HUES64 (cell line): ENCODE results near the gene ARHGAP26.

Source experiments
- H3K27ac ChIP-seq: 2 replicates; pipeline ENCODE4 v1.7.0; 2013; ENCODE audit warnings: low read depth, low read length, inconsistent platforms
- H3K27me3 ChIP-seq: 2 replicates; pipeline ENCODE4 v1.6.1; 2013; ENCODE audit warnings: mild to moderate bottlenecking, low read length; ENCODE audit not compliant: insufficient read depth
- H3K36me3 ChIP-seq: 2 replicates; pipeline ENCODE4 v1.6.1; 2013; ENCODE audit warnings: mild to moderate bottlenecking, low read length; ENCODE audit not compliant: insufficient read depth
- H3K4me1 ChIP-seq: 2 replicates; pipeline ENCODE4 v1.6.1; 2013; ENCODE audit warnings: mild to moderate bottlenecking, low read length, moderate library complexity; ENCODE audit not compliant: insufficient read depth
- H3K4me3 ChIP-seq: 2 replicates; pipeline ENCODE4 v1.5.1; 2013; ENCODE audit warnings: mild to moderate bottlenecking, low read length, moderate library complexity
- H3K9ac ChIP-seq: 2 replicates; pipeline ENCODE4 v1.6.1; 2013; ENCODE audit warnings: mild to moderate bottlenecking, low read depth, low read length
- H3K9me3 ChIP-seq: 2 replicates; pipeline ENCODE4 v1.6.1; 2013; ENCODE audit warnings: low read depth, low read length; ENCODE audit not compliant: insufficient read depth
- WGBS: fragments of 150-250, 120-280 bp; methylation state at CpG from one replicate; pipeline ENCODE4 v1.1.7; 2013; ENCODE audit warnings: missing lambda C conversion rate; 5-methylcytosine and 5-hydroxymethylcytosine counted together

The ARHGAP26 gene

GRCh38 chr5:143231416-143231815, 461.2 kb downstream of the ARHGAP26 start:
- 86% methylated on average over 3 of the region's 3 CpGs for WGBS
- Histone ChIP-seq H3K4me3 (no peak overlapping the region), H3K36me3 (no peaks in the 10 kb centered on the region), H3K9ac (no peak overlapping the region), H3K27me3 (no peaks in the 10 kb centered on the region), H3K9me3 (no peaks in the 10 kb centered on the region), H3K27ac (no peak overlapping the region), H3K4me1 (0 out of 2 replicates have a peak, but pooled peaks cover 6% of the 10 kb centered on the region)

GRCh38 chr5:143231973-143232812, 462.0 kb downstream of the ARHGAP26 start:
- WGBS: 95% methylated on average over 7 of the region's 7 CpGs
- no peak overlapping the region for H3K9ac ChIP-seq
- H3K27me3 ChIP-seq: no peaks in the 10 kb centered on the region
- H3K4me1 ChIP-seq: 0 out of 2 replicates have a peak, but pooled peaks cover 6% of the 10 kb centered on the region
- H3K4me3 ChIP-seq: no peak overlapping the region
- H3K9me3 ChIP-seq: no peaks in the 10 kb centered on the region
- H3K36me3 ChIP-seq: no peaks in the 10 kb centered on the region
- H3K27ac ChIP-seq: no peak overlapping the region

GRCh38 chr5:143233031-143233430, 462.9 kb downstream of the ARHGAP26 start:
- no peaks in the 10 kb centered on the region for H3K27me3 ChIP-seq
- H3K4me1 ChIP-seq: 0 out of 2 replicates have a peak, but pooled peaks cover 6% of the 10 kb centered on the region
- H3K27ac ChIP-seq: no peak overlapping the region
- H3K4me3 ChIP-seq: no peak overlapping the region
- no peak overlapping the region for H3K9ac ChIP-seq
- no peaks in the 10 kb centered on the region for H3K9me3 ChIP-seq
- 89% methylated on average over 2 of the region's 2 CpGs for WGBS
- no peaks in the 10 kb centered on the region for H3K36me3 ChIP-seq

- H3K27ac ChIP-seq: no peak overlapping the region
- H3K4me3 ChIP-seq: no peak overlapping the region
- WGBS: 86% methylated on average over 9 of the region's 9 CpGs
- peaks cover 6% of the 10 kb centered on the region; the same call in 1 of the 2 replicates for H3K4me1 ChIP-seq
- no peaks in the 10 kb centered on the region for H3K27me3 ChIP-seq
- no peaks in the 10 kb centered on the region for H3K36me3 ChIP-seq
- no peak overlapping the region for H3K9ac ChIP-seq
- H3K9me3 ChIP-seq: no peaks in the 10 kb centered on the region
Measured at GRCh38 chr5:143234162-143234842, 464.1 kb downstream of the ARHGAP26 start.

GRCh38 chr5:143235423-143235822, 465.2 kb downstream of the ARHGAP26 start:
- Histone ChIP-seq H3K36me3 (no peaks in the 10 kb centered on the region), H3K9ac (no peak overlapping the region), H3K27me3 (no peaks in the 10 kb centered on the region), H3K9me3 (no peaks in the 10 kb centered on the region), H3K27ac (no peak overlapping the region), H3K4me3 (no peak overlapping the region), H3K4me1 (peaks cover under 1% of the 10 kb centered on the region; the same call in 1 of the 2 replicates)
- WGBS: 95% methylated on average over 3 of the region's 3 CpGs

GRCh38 chr5:143236682-143237081, 466.5 kb downstream of the ARHGAP26 start:
- H3K4me3 ChIP-seq: no peak overlapping the region
- no peak overlapping the region for H3K27ac ChIP-seq
- H3K4me1 ChIP-seq: no peaks in the 10 kb centered on the region; the same call in 1 of the 2 replicates
- no peak overlapping the region for H3K9ac ChIP-seq
- WGBS: 90% methylated on average over 2 of the region's 2 CpGs
- H3K36me3 ChIP-seq: no peaks in the 10 kb centered on the region
- no peaks in the 10 kb centered on the region for H3K9me3 ChIP-seq
- no peaks in the 10 kb centered on the region for H3K27me3 ChIP-seq

- Histone ChIP-seq H3K9ac (no peak overlapping the region), H3K9me3 (no peaks in the 10 kb centered on the region), H3K4me1 (no peaks in the 10 kb centered on the region; the same call in 1 of the 2 replicates), H3K4me3 (no peak overlapping the region), H3K27me3 (no peaks in the 10 kb centered on the region), H3K27ac (no peak overlapping the region), H3K36me3 (no peaks in the 10 kb centered on the region)
- 90% methylated on average over 10 of the region's 10 CpGs for WGBS
Measured at GRCh38 chr5:143237664-143238063, 467.5 kb downstream of the ARHGAP26 start.

- H3K27ac ChIP-seq: no peak overlapping the region
- no peak overlapping the region for H3K9ac ChIP-seq
- H3K9me3 ChIP-seq: no peaks in the 10 kb centered on the region
- no peaks in the 10 kb centered on the region for H3K36me3 ChIP-seq
- H3K4me1 ChIP-seq: no peaks in the 10 kb centered on the region; the same call in 1 of the 2 replicates
- no peak overlapping the region for H3K4me3 ChIP-seq
- WGBS: 92% methylated on average over 2 of the region's 2 CpGs
- no peaks in the 10 kb centered on the region for H3K27me3 ChIP-seq
Measured at GRCh38 chr5:143238620-143239019, 468.4 kb downstream of the ARHGAP26 start.

- Histone ChIP-seq H3K4me3 (no peak overlapping the region), H3K9me3 (no peaks in the 10 kb centered on the region), H3K27ac (no peak overlapping the region), H3K4me1 (no peaks in the 10 kb centered on the region; the same call in 1 of the 2 replicates), H3K27me3 (no peaks in the 10 kb centered on the region), H3K9ac (no peak overlapping the region), H3K36me3 (no peaks in the 10 kb centered on the region)
- WGBS: 95% methylated on average over 5 of the region's 5 CpGs
Measured at GRCh38 chr5:143239882-143240518, 469.8 kb downstream of the ARHGAP26 start.

GRCh38 chr5:143241892-143242291, 471.7 kb downstream of the ARHGAP26 start:
- Histone ChIP-seq H3K4me1 (no peaks in the 10 kb centered on the region; the same call in 1 of the 2 replicates), H3K36me3 (no peaks in the 10 kb centered on the region), H3K9ac (no peak overlapping the region), H3K4me3 (no peak overlapping the region), H3K27ac (no peak overlapping the region), H3K9me3 (no peaks in the 10 kb centered on the region), H3K27me3 (no peaks in the 10 kb centered on the region)
- 100% methylated on average over 1 of the region's 1 CpG for WGBS

- no peaks in the 10 kb centered on the region; the same call in 1 of the 2 replicates for H3K4me1 ChIP-seq
- H3K36me3 ChIP-seq: no peaks in the 10 kb centered on the region
- H3K27ac ChIP-seq: no peak overlapping the region
- no peak overlapping the region for H3K9ac ChIP-seq
- no peak overlapping the region for H3K4me3 ChIP-seq
- H3K9me3 ChIP-seq: no peaks in the 10 kb centered on the region
- 92% methylated on average over 6 of the region's 6 CpGs for WGBS
- H3K27me3 ChIP-seq: no peaks in the 10 kb centered on the region
Measured at GRCh38 chr5:143243103-143243502, 472.9 kb downstream of the ARHGAP26 start.
